ENCODE data around the gene ZBTB17.

DNA sequence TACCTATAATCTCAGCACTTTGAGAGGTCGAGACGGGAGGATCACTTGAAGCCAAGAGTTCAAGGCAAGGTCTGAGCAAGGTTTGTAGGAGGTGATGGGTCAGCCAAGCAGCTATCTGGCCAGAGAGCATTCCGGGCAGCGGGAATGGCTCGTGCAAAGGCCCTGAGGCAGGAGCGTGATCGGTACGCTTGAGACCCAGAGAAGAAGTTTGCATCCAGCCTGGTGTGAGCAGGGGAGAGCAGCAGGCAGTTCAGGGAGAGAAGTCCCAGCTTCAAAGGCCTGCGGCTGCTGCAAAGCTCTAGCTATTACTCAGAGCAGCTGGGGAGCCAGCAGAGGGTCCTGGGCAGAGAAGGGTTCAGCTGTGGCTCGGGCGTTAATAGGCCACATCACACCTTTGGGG, 23.0 kb upstream of the ZBTB17 start:
- TF ChIP-seq POLR2A (IDR thresholded peaks at IDR 0.05; ENCODE audit: extremely low read depth, insufficient read length): no peak
- no peak for TF ChIP-seq MYC (IDR thresholded peaks at IDR 0.05; ENCODE audit: low read depth, low read length)
- TF ChIP-seq, protein P1, sequence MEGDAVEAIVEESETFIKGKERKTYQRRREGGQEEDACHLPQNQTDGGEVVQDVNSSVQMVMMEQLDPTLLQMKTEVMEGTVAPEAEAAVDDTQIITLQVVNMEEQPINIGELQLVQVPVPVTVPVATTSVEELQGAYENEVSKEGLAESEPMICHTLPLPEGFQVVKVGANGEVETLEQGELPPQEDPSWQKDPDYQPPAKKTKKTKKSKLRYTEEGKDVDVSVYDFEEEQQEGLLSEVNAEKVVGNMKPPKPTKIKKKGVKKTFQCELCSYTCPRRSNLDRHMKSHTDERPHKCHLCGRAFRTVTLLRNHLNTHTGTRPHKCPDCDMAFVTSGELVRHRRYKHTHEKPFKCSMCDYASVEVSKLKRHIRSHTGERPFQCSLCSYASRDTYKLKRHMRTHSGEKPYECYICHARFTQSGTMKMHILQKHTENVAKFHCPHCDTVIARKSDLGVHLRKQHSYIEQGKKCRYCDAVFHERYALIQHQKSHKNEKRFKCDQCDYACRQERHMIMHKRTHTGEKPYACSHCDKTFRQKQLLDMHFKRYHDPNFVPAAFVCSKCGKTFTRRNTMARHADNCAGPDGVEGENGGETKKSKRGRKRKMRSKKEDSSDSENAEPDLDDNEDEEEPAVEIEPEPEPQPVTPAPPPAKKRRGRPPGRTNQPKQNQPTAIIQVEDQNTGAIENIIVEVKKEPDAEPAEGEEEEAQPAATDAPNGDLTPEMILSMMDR (IDR thresholded peaks at IDR 0.05; ENCODE audit: low read depth, low read length): no peak
- TF ChIP-seq, protein P2, sequence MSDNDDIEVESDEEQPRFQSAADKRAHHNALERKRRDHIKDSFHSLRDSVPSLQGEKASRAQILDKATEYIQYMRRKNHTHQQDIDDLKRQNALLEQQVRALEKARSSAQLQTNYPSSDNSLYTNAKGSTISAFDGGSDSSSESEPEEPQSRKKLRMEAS (IDR thresholded peaks at IDR 0.05; ENCODE audit: low read depth, low read length): no peak
